Retinal pigment epithelial cell (primary cell): ENCODE data around the gene TRIM66.

Experiments
- DNase-seq: peaks from one replicate; pipeline ENCODE4 v3.0.0-alpha.2; 2010; ENCODE audit warnings: low read depth
- H3K4me3 ChIP-seq: 2 replicates; pipeline ENCODE4 v1.5.1; 2011; ENCODE audit warnings: mild to moderate bottlenecking, low read length, control low read depth, moderate library complexity
- TF ChIP-seq, protein P1 (sequence below): conservative IDR thresholded peaks from 2 replicates; pipeline ENCODE4 v1.5.1; 2011; ENCODE audit warnings: low read depth, low read length, control low read depth, inconsistent platforms

The TRIM66 gene

GRCh38 chr11:8684600-8685290 is 2.3 kb upstream of the TRIM66 start:
- peak overlapping the region; percentile 97 for H3K4me3 ChIP-seq
- TF ChIP-seq, protein P1, sequence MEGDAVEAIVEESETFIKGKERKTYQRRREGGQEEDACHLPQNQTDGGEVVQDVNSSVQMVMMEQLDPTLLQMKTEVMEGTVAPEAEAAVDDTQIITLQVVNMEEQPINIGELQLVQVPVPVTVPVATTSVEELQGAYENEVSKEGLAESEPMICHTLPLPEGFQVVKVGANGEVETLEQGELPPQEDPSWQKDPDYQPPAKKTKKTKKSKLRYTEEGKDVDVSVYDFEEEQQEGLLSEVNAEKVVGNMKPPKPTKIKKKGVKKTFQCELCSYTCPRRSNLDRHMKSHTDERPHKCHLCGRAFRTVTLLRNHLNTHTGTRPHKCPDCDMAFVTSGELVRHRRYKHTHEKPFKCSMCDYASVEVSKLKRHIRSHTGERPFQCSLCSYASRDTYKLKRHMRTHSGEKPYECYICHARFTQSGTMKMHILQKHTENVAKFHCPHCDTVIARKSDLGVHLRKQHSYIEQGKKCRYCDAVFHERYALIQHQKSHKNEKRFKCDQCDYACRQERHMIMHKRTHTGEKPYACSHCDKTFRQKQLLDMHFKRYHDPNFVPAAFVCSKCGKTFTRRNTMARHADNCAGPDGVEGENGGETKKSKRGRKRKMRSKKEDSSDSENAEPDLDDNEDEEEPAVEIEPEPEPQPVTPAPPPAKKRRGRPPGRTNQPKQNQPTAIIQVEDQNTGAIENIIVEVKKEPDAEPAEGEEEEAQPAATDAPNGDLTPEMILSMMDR, result no peak
- DNase-seq, result no peak

DNA sequence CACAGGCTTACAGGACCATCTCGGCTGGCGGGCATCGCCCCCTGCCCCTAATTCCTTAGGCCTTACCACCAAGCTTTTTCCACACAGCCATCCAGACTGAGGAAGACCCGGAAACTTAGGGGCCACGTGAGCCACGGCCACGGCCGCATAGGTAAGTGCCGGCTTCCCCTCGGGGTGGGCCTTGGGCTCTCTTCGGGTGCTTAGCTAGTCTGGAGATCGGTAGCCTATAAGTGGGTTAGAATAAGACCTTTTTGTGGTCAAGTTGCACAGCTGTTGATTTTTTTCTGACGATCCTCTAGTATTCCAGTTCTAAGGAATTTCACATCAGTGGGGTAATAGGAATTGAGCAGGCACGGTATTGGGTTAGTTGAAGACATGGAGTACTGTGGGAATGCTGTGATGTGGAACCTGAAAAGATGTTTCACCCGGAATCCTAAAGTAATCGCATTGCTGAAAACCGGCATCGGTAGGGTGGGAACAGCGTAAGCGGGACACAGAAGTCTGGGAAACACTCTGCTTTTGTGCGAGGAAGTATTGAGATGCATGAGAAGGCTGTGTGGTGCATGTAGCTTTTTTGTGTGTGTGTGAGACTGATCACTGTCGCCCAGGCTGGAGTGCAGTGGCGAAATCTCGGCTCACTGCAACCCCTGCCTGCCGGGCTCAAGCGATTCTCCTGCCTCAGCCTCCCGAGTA is 796 bp upstream of the TRIM66 start:
- H3K4me3 ChIP-seq, result peak overlapping the region; percentile 97
- TF ChIP-seq, protein P1, result no peak
- DNase-seq, result no peak

DNA sequence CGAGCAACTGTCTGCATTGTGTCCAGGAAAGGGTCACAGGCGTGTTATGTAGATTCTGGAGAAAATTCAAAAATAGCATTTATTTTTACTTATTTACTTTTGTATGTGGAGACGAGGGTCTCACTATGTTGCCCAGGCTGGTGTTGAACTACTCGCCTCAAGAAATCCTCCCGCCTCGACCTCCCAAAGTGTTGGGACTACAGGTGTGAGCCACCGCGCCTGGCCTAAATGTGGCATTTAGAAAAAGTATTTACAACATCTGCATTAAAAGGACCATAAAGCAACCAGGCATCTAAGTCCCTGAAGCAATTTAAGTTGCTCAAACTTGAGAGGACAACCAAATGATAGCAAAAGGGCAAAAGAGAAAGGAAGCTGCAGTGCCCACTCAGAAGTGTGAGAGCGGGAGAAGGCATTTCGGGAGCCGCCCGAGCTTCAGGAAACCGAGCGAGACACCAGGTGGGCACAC is 595 bp downstream of the TRIM66 start:
- no peak for DNase-seq

GRCh38 chr11:8679006-8679405 is 3.5 kb downstream of the TRIM66 start:
- TF ChIP-seq, protein P1, result no peak
- DNase-seq, result no peak
- no peak overlapping the region for H3K4me3 ChIP-seq

More for the DNA sequence above, 595 bp downstream of the TRIM66 start:
- TF ChIP-seq, protein P1, result no peak
- peak overlapping the region; percentile 97 for H3K4me3 ChIP-seq

DNA sequence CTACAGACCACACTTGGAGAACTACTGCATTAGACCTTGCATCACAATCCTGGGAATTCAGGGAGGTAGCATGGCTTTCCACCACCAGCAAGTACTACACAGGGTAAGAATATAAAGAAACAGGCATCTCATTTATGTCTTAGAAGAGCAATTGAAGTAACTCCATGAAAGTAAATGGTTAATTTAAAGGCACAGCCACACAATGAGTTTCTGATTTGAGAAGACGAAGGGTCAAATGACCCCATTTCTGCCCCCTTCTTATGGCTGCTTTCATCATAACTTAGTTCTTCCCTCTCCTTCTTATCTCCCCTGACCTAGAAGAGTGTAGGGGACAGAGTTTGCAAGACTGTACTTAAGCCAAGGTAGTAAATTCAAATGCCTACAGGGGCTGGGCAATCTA is 6.0 kb downstream of the TRIM66 start:
- no peak for DNase-seq
- TF ChIP-seq, protein P1, result no peak

GRCh38 chr11:8674859-8675258 is 7.6 kb downstream of the TRIM66 start:
- TF ChIP-seq, protein P1, result no peak
- DNase-seq, result no peak
- no peak overlapping the region for H3K4me3 ChIP-seq

More for the DNA sequence above, 6.0 kb downstream of the TRIM66 start:
- H3K4me3 ChIP-seq, result no peak overlapping the region
